Measurements from ENCODE around the gene ARL14EP.

Gene ARL14EP

GRCh38 chr11:30311189-30311588, 11.7 kb upstream of the ARL14EP start:
- Histone ChIP-seq H3K27me3 (ENCODE audit: low read length) (no peaks in the 10 kb centered on the region), H3K9me3 (ENCODE audit: insufficient read depth, low read length) (no peaks in the 10 kb centered on the region), H2AFZ (ENCODE audit: low read depth, low read length, severe bottlenecking) (no peak overlapping the region), H4K20me1 (ENCODE audit: low read depth, low read length) (no peaks in the 10 kb centered on the region), H3K4me3 (ENCODE audit: insufficient read depth, low read length, poor library complexity, severe bottlenecking) (no peak overlapping the region), H3K27ac (ENCODE audit: low read depth, low read length) (no peak overlapping the region), H3K9ac (ENCODE audit: low read length) (no peak overlapping the region), H3K9me2 (replicated peaks; ENCODE audit: insufficient read depth, low read length) (no peaks in the 10 kb centered on the region), H3K79me2 (ENCODE audit: insufficient read depth, low read length) (no peaks in the 10 kb centered on the region), H3K4me2 (ENCODE audit: low read depth, low read length, poor library complexity, severe bottlenecking) (no peak overlapping the region), H3F3A (ENCODE audit: insufficient read depth) (no peaks in the 10 kb centered on the region), H3K36me3 (ENCODE audit: low read length) (no peaks in the 10 kb centered on the region)
- TF ChIP-seq EZH2phosphoT487 (conservative IDR thresholded peaks at IDR 0.05; ENCODE audit: low read length) = no peak
- no peak for TF ChIP-seq CTCF (IDR thresholded peaks at IDR 0.05; ENCODE audit: insufficient read depth, low read length, poor library complexity, severe bottlenecking)

GRCh38 chr11:30312243-30312642, 10.7 kb upstream of the ARL14EP start:
- no peaks in the 10 kb centered on the region for H3K79me2 ChIP-seq (ENCODE audit: insufficient read depth, low read length)
- H3K9ac ChIP-seq (ENCODE audit: low read length) = no peak overlapping the region
- H3K36me3 ChIP-seq (ENCODE audit: low read length) = no peaks in the 10 kb centered on the region
- no peaks in the 10 kb centered on the region for H3K9me2 ChIP-seq (replicated peaks; ENCODE audit: insufficient read depth, low read length)
- H2AFZ ChIP-seq (ENCODE audit: low read depth, low read length, severe bottlenecking) = no peak overlapping the region
- H3K4me3 ChIP-seq (ENCODE audit: insufficient read depth, low read length, poor library complexity, severe bottlenecking) = no peak overlapping the region
- no peak for TF ChIP-seq EZH2phosphoT487 (conservative IDR thresholded peaks at IDR 0.05; ENCODE audit: low read length)
- no peak for TF ChIP-seq CTCF (IDR thresholded peaks at IDR 0.05; ENCODE audit: insufficient read depth, low read length, poor library complexity, severe bottlenecking)
- no peaks in the 10 kb centered on the region for H3K9me3 ChIP-seq (ENCODE audit: insufficient read depth, low read length)
- H3K4me2 ChIP-seq (ENCODE audit: low read depth, low read length, poor library complexity, severe bottlenecking) = no peak overlapping the region
- no peaks in the 10 kb centered on the region for H3K27me3 ChIP-seq (ENCODE audit: low read length)
- H3K27ac ChIP-seq (ENCODE audit: low read depth, low read length) = no peak overlapping the region
- no peaks in the 10 kb centered on the region for H4K20me1 ChIP-seq (ENCODE audit: low read depth, low read length)
- H3F3A ChIP-seq (ENCODE audit: insufficient read depth) = no peaks in the 10 kb centered on the region

- H3K27ac ChIP-seq (ENCODE audit: low read depth, low read length) = no peak overlapping the region
- no peaks in the 10 kb centered on the region for H3K36me3 ChIP-seq (ENCODE audit: low read length)
- H3K4me3 ChIP-seq (ENCODE audit: insufficient read depth, low read length, poor library complexity, severe bottlenecking) = no peak overlapping the region
- H3K27me3 ChIP-seq (ENCODE audit: low read length) = no peaks in the 10 kb centered on the region
- H3K9me2 ChIP-seq (replicated peaks; ENCODE audit: insufficient read depth, low read length) = no peaks in the 10 kb centered on the region
- H4K20me1 ChIP-seq (ENCODE audit: low read depth, low read length) = no peaks in the 10 kb centered on the region
- H3K4me2 ChIP-seq (ENCODE audit: low read depth, low read length, poor library complexity, severe bottlenecking) = no peak overlapping the region
- TF ChIP-seq CTCF (IDR thresholded peaks at IDR 0.05; ENCODE audit: insufficient read depth, low read length, poor library complexity, severe bottlenecking) (no peak), EZH2phosphoT487 (conservative IDR thresholded peaks at IDR 0.05; ENCODE audit: low read length) (no peak)
- H3F3A ChIP-seq (ENCODE audit: insufficient read depth) = no peaks in the 10 kb centered on the region
- no peak overlapping the region for H2AFZ ChIP-seq (ENCODE audit: low read depth, low read length, severe bottlenecking)
- H3K9ac ChIP-seq (ENCODE audit: low read length) = no peak overlapping the region
- H3K79me2 ChIP-seq (ENCODE audit: insufficient read depth, low read length) = no peaks in the 10 kb centered on the region
- no peaks in the 10 kb centered on the region for H3K9me3 ChIP-seq (ENCODE audit: insufficient read depth, low read length)
Observed at GRCh38 chr11:30313580-30313979, 9.3 kb upstream of the ARL14EP start.

All from SU-DHL-6 (cell line).